Erythroblast (primary cell): ENCODE measurements around the gene TRAF7.

Experiments
- DNase-seq, 2 experiments: peaks; one replicate each; lab custom pipeline; 2025; lab: John Stamatoyannopoulos, UW
- GATA1 ChIP-seq: IDR thresholded peaks from 2 replicates; pipeline ENCODE4 v1.6.1; 2011; ENCODE audit warnings: low read depth, mild to moderate bottlenecking, control low read depth, low read length, moderate library complexity
- POLR2A ChIP-seq: IDR thresholded peaks from 2 replicates; pipeline ENCODE4 v1.6.1; 2011; ENCODE audit warnings: mild to moderate bottlenecking, low read length

Gene TRAF7

GRCh38 chr16:2166263-2167067 lies 10.9 kb downstream of the TRAF7 start:
- no peak for DNase-seq
- no peak for TF ChIP-seq POLR2A
- TF ChIP-seq GATA1: no peak

GRCh38 chr16:2167068-2167638 lies 11.6 kb downstream of the TRAF7 start:
- DNase-seq: no peak
- TF ChIP-seq POLR2A: no peak
- no peak for TF ChIP-seq GATA1

GRCh38 chr16:2170080-2170479 lies 14.5 kb downstream of the TRAF7 start:
- TF ChIP-seq POLR2A (no peak), GATA1 (no peak)
- DNase-seq: no peak

GRCh38 chr16:2170587-2171435 lies 15.2 kb downstream of the TRAF7 start:
- no peak for TF ChIP-seq POLR2A
- no peak for TF ChIP-seq GATA1
- no peak for DNase-seq

GRCh38 chr16:2171601-2172178 lies 16.1 kb downstream of the TRAF7 start:
- TF ChIP-seq GATA1: no peak
- no peak for TF ChIP-seq POLR2A
- DNase-seq: no peak

DNA sequence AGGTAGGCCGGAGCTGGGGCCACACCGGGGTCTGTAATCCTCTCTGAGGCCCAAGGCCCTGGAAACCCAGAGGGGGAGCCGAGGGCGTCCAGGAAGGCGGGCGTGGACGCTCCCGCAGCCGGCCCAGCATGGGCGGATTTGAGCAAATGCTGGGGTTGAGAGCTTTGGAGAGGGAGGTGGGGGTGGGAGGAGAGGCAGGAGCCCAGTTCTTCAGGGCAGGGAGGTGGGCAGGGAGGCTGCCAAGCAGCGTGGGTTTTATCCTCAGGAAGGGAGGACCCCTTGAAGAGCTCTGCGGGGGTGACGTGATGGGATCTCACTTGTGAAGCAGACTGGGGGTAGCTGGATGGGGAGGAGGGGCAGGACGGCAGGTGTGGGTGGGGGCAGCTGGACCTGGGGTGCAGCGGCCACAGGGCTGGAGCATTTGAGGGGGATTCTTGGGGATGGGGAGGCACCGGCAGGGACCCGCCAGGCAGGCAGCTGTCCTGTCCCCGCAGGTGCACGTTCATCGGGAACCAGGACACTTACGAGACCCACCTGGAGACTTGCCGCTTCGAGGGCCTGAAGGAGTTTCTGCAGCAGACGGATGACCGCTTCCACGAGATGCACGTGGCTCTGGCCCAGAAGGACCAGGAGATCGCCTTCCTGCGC lies 17.2 kb downstream of the TRAF7 start:
- TF ChIP-seq GATA1 (no peak), POLR2A (no peak)

GRCh38 chr16:2173366-2173765 lies 17.8 kb downstream of the TRAF7 start:
- TF ChIP-seq GATA1: no peak
- no peak for TF ChIP-seq POLR2A
- DNase-seq: no peak

More for the DNA sequence above, 17.2 kb downstream of the TRAF7 start:
- no peak for DNase-seq

GRCh38 chr16:2173916-2174315 lies 18.3 kb downstream of the TRAF7 start:
- no peak for DNase-seq
- TF ChIP-seq POLR2A: no peak
- TF ChIP-seq GATA1: no peak

- DNase-seq: no peak
- TF ChIP-seq POLR2A (no peak), GATA1 (no peak)
Observed at GRCh38 chr16:2174396-2175131, 19.0 kb downstream of the TRAF7 start.

- TF ChIP-seq POLR2A (no peak), GATA1 (no peak)
- DNase-seq: no peak
Observed at GRCh38 chr16:2175454-2175853, 19.9 kb downstream of the TRAF7 start.

GRCh38 chr16:2176047-2176446 lies 20.5 kb downstream of the TRAF7 start:
- no peak for DNase-seq
- TF ChIP-seq GATA1: no peak
- TF ChIP-seq POLR2A: no peak

GRCh38 chr16:2177101-2177500 lies 21.5 kb downstream of the TRAF7 start:
- DNase-seq: no peak
- TF ChIP-seq POLR2A (no peak), GATA1 (no peak)

- DNase-seq: no peak
Observed at GRCh38 chr16:2177561-2177960, 22.0 kb downstream of the TRAF7 start.

More at GRCh38 chr16:2177561-2177960, 22.0 kb downstream of the TRAF7 start:
- no peak for TF ChIP-seq GATA1
- TF ChIP-seq POLR2A: no peak
